Activated CD8-positive, alpha-beta memory T cell treated with anti-CD3 and anti-CD28 coated beads, Interleukin-2, amount 50 U/mL, for 48 hours (primary cell): ENCODE measurements around the gene SLC5A2.
"Not testable (repeated sequence)": the region's sequence is repeated elsewhere in the genome, so short reads cannot be mapped to it uniquely, and the experiment has no call there.

ENCODE experiments used
- DNase-seq: peaks from one replicate; pipeline ENCODE4 v3.0.0-alpha.2; 2020

SLC5A2 gene

GRCh38 chr16:31483081-31483480 is at the start of gene SLC5A2:
SLC5A2 (plus strand) TSS chr16:31483123; CDS start chr16:31483137, 14 bp downstream.
- no peak for DNase-seq

GRCh38 chr16:31435341-31436220 is 47.3 kb upstream of the SLC5A2 start:
- no peak for DNase-seq

GRCh38 chr16:31436221-31437045 is 46.5 kb upstream of the SLC5A2 start:
- DNase-seq, result no peak

GRCh38 chr16:31438414-31438813 is 44.5 kb upstream of the SLC5A2 start:
- DNase-seq, result no peak

- DNase-seq, result not testable (repeated sequence)
Measured at GRCh38 chr16:31439023-31439422, 43.9 kb upstream of the SLC5A2 start.

- DNase-seq, result no peak
Measured at GRCh38 chr16:31439519-31439918, 43.4 kb upstream of the SLC5A2 start.

GRCh38 chr16:31440516-31441184 is 42.3 kb upstream of the SLC5A2 start:
- DNase-seq, result no peak

- no peak for DNase-seq
Measured at GRCh38 chr16:31441956-31442355, 41.0 kb upstream of the SLC5A2 start.

GRCh38 chr16:31445931-31446330 is 37.0 kb upstream of the SLC5A2 start:
- DNase-seq, result not testable (repeated sequence)

- DNase-seq, result no peak
Measured at GRCh38 chr16:31451201-31451600, 31.7 kb upstream of the SLC5A2 start.

GRCh38 chr16:31451681-31452351 is 31.1 kb upstream of the SLC5A2 start:
- DNase-seq, result no peak

GRCh38 chr16:31452631-31453106 is 30.3 kb upstream of the SLC5A2 start:
- no peak for DNase-seq

GRCh38 chr16:31453255-31454204 is 29.4 kb upstream of the SLC5A2 start:
- no peak for DNase-seq

- DNase-seq, result no peak
Measured at GRCh38 chr16:31455601-31456314, 27.2 kb upstream of the SLC5A2 start.

- no peak for DNase-seq
Measured at GRCh38 chr16:31456988-31457360, 25.9 kb upstream of the SLC5A2 start.

- peak; percentile 79 for DNase-seq
Measured at GRCh38 chr16:31458073-31458843, 24.7 kb upstream of the SLC5A2 start.

- DNase-seq, result peak; percentile 96
Measured at GRCh38 chr16:31458844-31459686, 23.9 kb upstream of the SLC5A2 start, which contains the start of gene ARMC5. ARMC5 (plus strand) TSS chr16:31459501; CDS start chr16:31459525, 24 bp downstream.

GRCh38 chr16:31459687-31460581 is 23.0 kb upstream of the SLC5A2 start:
- peak; percentile 100 for DNase-seq
